Smooth muscle cell (in vitro differentiated cells): ENCODE data around the gene ZNF175. TPM values are rescaled to one million over a fixed set of nuclear protein-coding genes. Genes with fewer than 3 reads are reported as not detected.

Experiments
- DNase-seq: peaks from one replicate; lab custom pipeline; 2025; ENCODE audit not compliant: unreplicated experiment; lab: John Stamatoyannopoulos, UW
- H2AFZ ChIP-seq: fragments of 200-600 bp; sonication (generic); 2 replicates; pipeline ENCODE4 v1.6.0; 2016; ENCODE audit warnings: antibody characterized with exemption, low read depth, mild to moderate bottlenecking
- H3F3A ChIP-seq: fragments of 200-600 bp; sonication (generic); 2 replicates; pipeline ENCODE4 v1.6.0; 2017; ENCODE audit warnings: antibody characterized with exemption, low read depth
- H3K27ac ChIP-seq: fragments of 200-600 bp; sonication (generic); 2 replicates; pipeline ENCODE4 v1.5.1; 2016; ENCODE audit warnings: low read depth, mild to moderate bottlenecking
- H3K27me3 ChIP-seq: fragments of 200-600 bp; sonication (generic); 2 replicates; pipeline ENCODE4 v1.6.1; 2016; ENCODE audit warnings: low read depth, mild to moderate bottlenecking
- H3K36me3 ChIP-seq: fragments of 200-600 bp; sonication (generic); 2 replicates; pipeline ENCODE4 v1.5.1; 2016; ENCODE audit warnings: low read depth
- H3K4me1 ChIP-seq: fragments of 200-600 bp; sonication (generic); 2 replicates; pipeline ENCODE4 v1.5.1; 2016; ENCODE audit warnings: low read depth
- H3K4me2 ChIP-seq: fragments of 200-600 bp; sonication (generic); 2 replicates; pipeline ENCODE4 v1.6.0; 2016; ENCODE audit warnings: mild to moderate bottlenecking
- H3K4me3 ChIP-seq: fragments of 200-600 bp; sonication (generic); 2 replicates; pipeline ENCODE4 v1.5.1; 2016; ENCODE audit warnings: mild to moderate bottlenecking
- H3K79me2 ChIP-seq: fragments of 200-600 bp; sonication (generic); 2 replicates; pipeline ENCODE4 v1.6.0; 2016; ENCODE audit warnings: low read depth, mild to moderate bottlenecking
- H3K9ac ChIP-seq: fragments of 200-600 bp; sonication (generic); 2 replicates; pipeline ENCODE4 v1.6.0; 2016; ENCODE audit warnings: low read depth
- H3K9me3 ChIP-seq: fragments of 200-600 bp; sonication (generic); replicated peaks from 2 replicates; pipeline ENCODE4 v1.5.1; 2016; ENCODE audit warnings: low read depth
- H4K20me1 ChIP-seq: fragments of 200-600 bp; sonication (generic); 2 replicates; pipeline ENCODE4 v1.6.0; 2016; ENCODE audit warnings: low read depth
- WGBS: methylation state at CpG from one replicate; pipeline ENCODE4 v1.1.7; 2016; ENCODE audit warnings: low lambda C conversion rate; 5-methylcytosine and 5-hydroxymethylcytosine counted together
- polyA plus RNA-seq: library from polyadenylated mRNA; unstranded; fragments of >200 nt; fragmentation: Nextera tagmentation; extraction: Ambion mirVana; gene quantifications from 2 replicates; pipeline ENCODE4 v1.2.1, GENCODE V29; 2016
- total RNA-seq: library from RNA; depleted of rRNA; stranded (reverse); fragments of >200 nt; gene quantifications from 2 replicates; pipeline ENCODE4 v1.2.3, GENCODE V29; 2014
- TF ChIP-seq, protein P1 (sequence below): fragments of 200-600 bp; sonication (generic); IDR thresholded peaks from 2 replicates; pipeline ENCODE4 v1.5.1; 2017; ENCODE audit warnings: borderline replicate concordance, mild to moderate bottlenecking, antibody characterized with exemption; ENCODE audit not compliant: insufficient read depth, poor library complexity, severe bottlenecking

Gene ZNF175
- total and polyA plus RNA-seq, 2 experiments from 2014 or later: 1.1 to 3.6 TPM

- Histone ChIP-seq H3K79me2 (no peaks in the 10 kb centered on the region), H3K36me3 (no peaks in the 10 kb centered on the region), H3K4me1 (no peaks in the 10 kb centered on the region), H3K27me3 (no peaks in the 10 kb centered on the region), H3K9ac (no peak overlapping the region), H3K9me3 (no peaks in the 10 kb centered on the region), H3K4me2 (no peak overlapping the region), H3K27ac (no peak overlapping the region), H3F3A (no peaks in the 10 kb centered on the region), H4K20me1 (no peaks in the 10 kb centered on the region), H3K4me3 (no peak overlapping the region), H2AFZ (no peak overlapping the region)
- no peak for DNase-seq
- TF ChIP-seq, protein P1, sequence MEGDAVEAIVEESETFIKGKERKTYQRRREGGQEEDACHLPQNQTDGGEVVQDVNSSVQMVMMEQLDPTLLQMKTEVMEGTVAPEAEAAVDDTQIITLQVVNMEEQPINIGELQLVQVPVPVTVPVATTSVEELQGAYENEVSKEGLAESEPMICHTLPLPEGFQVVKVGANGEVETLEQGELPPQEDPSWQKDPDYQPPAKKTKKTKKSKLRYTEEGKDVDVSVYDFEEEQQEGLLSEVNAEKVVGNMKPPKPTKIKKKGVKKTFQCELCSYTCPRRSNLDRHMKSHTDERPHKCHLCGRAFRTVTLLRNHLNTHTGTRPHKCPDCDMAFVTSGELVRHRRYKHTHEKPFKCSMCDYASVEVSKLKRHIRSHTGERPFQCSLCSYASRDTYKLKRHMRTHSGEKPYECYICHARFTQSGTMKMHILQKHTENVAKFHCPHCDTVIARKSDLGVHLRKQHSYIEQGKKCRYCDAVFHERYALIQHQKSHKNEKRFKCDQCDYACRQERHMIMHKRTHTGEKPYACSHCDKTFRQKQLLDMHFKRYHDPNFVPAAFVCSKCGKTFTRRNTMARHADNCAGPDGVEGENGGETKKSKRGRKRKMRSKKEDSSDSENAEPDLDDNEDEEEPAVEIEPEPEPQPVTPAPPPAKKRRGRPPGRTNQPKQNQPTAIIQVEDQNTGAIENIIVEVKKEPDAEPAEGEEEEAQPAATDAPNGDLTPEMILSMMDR: no peak
- 68% methylated on average over 5 of the region's 5 CpGs for WGBS
Measured at GRCh38 chr19:51546107-51546649, 24.9 kb upstream of the ZNF175 start.

DNA sequence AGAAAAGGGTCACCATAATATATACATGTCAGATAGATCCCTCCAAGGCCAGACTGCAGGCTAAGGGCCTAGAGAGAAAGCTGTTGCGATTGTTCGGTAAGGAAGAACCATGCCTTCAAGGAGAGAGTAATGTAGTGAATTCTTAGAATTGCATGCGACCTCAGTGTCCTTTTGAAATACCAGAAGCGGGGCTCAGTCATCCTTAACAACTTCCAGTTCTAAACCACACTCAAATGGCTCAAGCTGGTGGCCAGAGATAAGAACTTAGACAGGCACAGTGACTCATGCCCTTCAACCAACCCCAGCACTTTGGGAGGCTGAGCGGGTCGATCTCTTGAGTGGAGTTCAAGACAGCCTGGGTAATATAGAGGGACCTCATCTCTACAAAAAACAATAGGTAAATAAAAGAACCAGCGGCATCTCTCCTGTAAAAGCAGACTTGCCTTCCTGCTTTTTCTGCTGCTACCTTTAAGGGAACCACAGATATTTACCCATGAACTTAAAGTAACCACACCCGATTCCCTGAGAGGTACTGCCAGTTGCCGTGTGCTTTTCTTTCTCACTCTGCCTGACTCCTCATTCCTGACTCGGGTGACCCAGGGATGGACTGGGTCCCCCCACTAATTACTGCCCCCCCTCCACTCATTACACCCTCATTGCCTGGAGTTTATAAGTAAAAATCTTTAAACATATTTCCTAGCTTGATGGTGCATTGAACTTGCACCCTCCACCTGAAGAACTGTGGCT lies 24.3 kb upstream of the ZNF175 start:
- TF ChIP-seq, protein P1: no peak
- DNase-seq: no peak
- Histone ChIP-seq H3K27ac (peak overlapping the region; percentile 53), H3K9ac (no peak overlapping the region), H2AFZ (no peak overlapping the region), H3K79me2 (no peaks in the 10 kb centered on the region), H3F3A (no peaks in the 10 kb centered on the region), H3K27me3 (no peaks in the 10 kb centered on the region), H3K9me3 (no peaks in the 10 kb centered on the region), H3K4me1 (no peaks in the 10 kb centered on the region), H3K4me2 (no peak overlapping the region), H3K4me3 (no peak overlapping the region), H3K36me3 (no peaks in the 10 kb centered on the region), H4K20me1 (no peaks in the 10 kb centered on the region)
- 61% methylated on average over 10 of the region's 10 CpGs for WGBS

- H3K4me1 ChIP-seq: no peaks in the 10 kb centered on the region
- no peaks in the 10 kb centered on the region for H4K20me1 ChIP-seq
- H3K27me3 ChIP-seq: no peaks in the 10 kb centered on the region
- no peaks in the 10 kb centered on the region for H3K9me3 ChIP-seq
- H3K36me3 ChIP-seq: no peaks in the 10 kb centered on the region
- H2AFZ ChIP-seq: no peak overlapping the region
- H3K27ac ChIP-seq: peak overlapping the region; percentile 53
- no peak overlapping the region for H3K4me3 ChIP-seq
- no peak overlapping the region for H3K9ac ChIP-seq
- H3F3A ChIP-seq: no peaks in the 10 kb centered on the region
- TF ChIP-seq, protein P1: no peak
- no peak overlapping the region for H3K4me2 ChIP-seq
- no peak for DNase-seq
- no peaks in the 10 kb centered on the region for H3K79me2 ChIP-seq
- 40% methylated on average over 7 of the region's 7 CpGs for WGBS
Measured at GRCh38 chr19:51547397-51548212, 23.5 kb upstream of the ZNF175 start.
